ENCODE data around the gene DIDO1. TPM values are rescaled to one million over a fixed set of nuclear protein-coding genes. Genes with fewer than 3 reads are reported as not detected.

DIDO1 gene
- polyA plus RNA-seq, 2 of the 4 experiments (the other 2 are of a cell fraction): 12.6 to 14.8 TPM

GRCh38 chr20:62880935-62881661 is 45.2 kb downstream of the DIDO1 start:
- H3K4me1 ChIP-seq: peaks cover under 1% of the 10 kb centered on the region; the same call in 2 of the 3 replicates
- H3K9me3 ChIP-seq: no peaks in the 10 kb centered on the region
- ChIA-PET POLR2A (no interaction called here), CTCF (interaction anchor here (1.0 to 1.1 kb wide), 2 partner anchors 20 to 127 kb away, joined by 3 to 4 read pairs; no protein-coding TSS in a partner anchor)
- DNase-seq (ENCODE audit: low read depth in 1 of 2, low spot score in 1 of 2) (no peak), FAIRE-seq (no peak), ATAC-seq (no peak)
- no peak overlapping the region for H3K4me2 ChIP-seq
- no peak overlapping the region for H3K4me3 ChIP-seq
- WGBS (ENCODE audit: missing lambda C conversion rate): 95% methylated on average over 27 of the region's 45 CpGs
- TF ChIP-seq POLR2A (IDR thresholded peaks at IDR 0.05; ENCODE audit: low read length): no peak
- no peak for TF ChIP-seq POLR2AphosphoS2 (conservative IDR thresholded peaks at IDR 0.05; ENCODE audit: low read length)
- no peak for TF ChIP-seq ZNF302 (CRISPR knock-in tag; IDR thresholded peaks at IDR 0.05)
- TF ChIP-seq MAX (IDR thresholded peaks at IDR 0.05): no peak
- H3K27ac ChIP-seq: no peak overlapping the region

- FAIRE-seq: no peak
Measured at GRCh38 chr20:62880147-62880934, 46.0 kb downstream of the DIDO1 start.

GRCh38 chr20:62879275-62880146 is 46.8 kb downstream of the DIDO1 start:
- H3K4me1 ChIP-seq: peaks cover 11% of the 10 kb centered on the region
- ATAC-seq (no peak), DNase-seq (ENCODE audit: low read depth in 1 of 2, low spot score in 1 of 2) (no peak), FAIRE-seq (no peak)
- no peaks in the 10 kb centered on the region for H3K9me3 ChIP-seq
- POLR2A ChIA-PET: no interaction called here
- CTCF ChIA-PET: interaction anchor here (1.2 to 8.1 kb wide), 2 partner anchors 11 to 20 kb away, joined by 4 to 121 read pairs; no protein-coding TSS in a partner anchor
- H3K27ac ChIP-seq: no peak overlapping the region
- H3K4me2 ChIP-seq: no peak overlapping the region
- H3K4me3 ChIP-seq: no peak overlapping the region
- WGBS (ENCODE audit: missing lambda C conversion rate): 97% methylated on average over 75 of the region's 80 CpGs
- TF ChIP-seq E2F6 (IDR thresholded peaks at IDR 0.05; ENCODE audit: borderline replicate concordance, low read depth): no peak
- TF ChIP-seq EHF (CRISPR knock-in tag; IDR thresholded peaks at IDR 0.05): no peak
- no peak for TF ChIP-seq CHD4 (IDR thresholded peaks at IDR 0.05; ENCODE audit: borderline replicate concordance)
- no peak for TF ChIP-seq HMGXB4 (CRISPR knock-in tag; IDR thresholded peaks at IDR 0.05; ENCODE audit: borderline replicate concordance)
- no peak for TF ChIP-seq ATOH8 (CRISPR knock-in tag; IDR thresholded peaks at IDR 0.05; ENCODE audit: low read depth)
- no peak for TF ChIP-seq MAFK (IDR thresholded peaks at IDR 0.05; ENCODE audit: partially characterized antibody)

More at GRCh38 chr20:62880147-62880934, 46.0 kb downstream of the DIDO1 start:
- Histone ChIP-seq H3K4me1 (peaks cover 6% of the 10 kb centered on the region), H3K9me3 (no peaks in the 10 kb centered on the region), H3K4me2 (no peak overlapping the region), H3K4me3 (no peak overlapping the region), H3K27ac (no peak overlapping the region)
- ATAC-seq (no peak), DNase-seq (ENCODE audit: low read depth in 1 of 2, low spot score in 1 of 2) (no peak)
- TF ChIP-seq HES2 (IDR thresholded peaks at IDR 0.05): no peak
- TF ChIP-seq ZFP36 (IDR thresholded peaks at IDR 0.05; ENCODE audit: borderline replicate concordance, partially characterized antibody): no peak
- no peak for TF ChIP-seq FOXS1 (CRISPR knock-in tag; IDR thresholded peaks at IDR 0.05)
- TF ChIP-seq SREBF2 (IDR thresholded peaks at IDR 0.05): no peak
- TF ChIP-seq MAZ (IDR thresholded peaks at IDR 0.05; ENCODE audit: borderline replicate concordance, low read depth, low read length): no peak
- TF ChIP-seq HDAC2 (IDR thresholded peaks at IDR 0.05): no peak
- no peak for TF ChIP-seq KDM1A (IDR thresholded peaks at IDR 0.05; ENCODE audit: low read depth)
- TF ChIP-seq BCL3 (IDR thresholded peaks at IDR 0.05): no peak
- TF ChIP-seq EHF (CRISPR knock-in tag; IDR thresholded peaks at IDR 0.05): no peak
- no peak for TF ChIP-seq BHLHE40 (IDR thresholded peaks at IDR 0.05; ENCODE audit: low read depth, low read length)
- no peak for TF ChIP-seq HEYL (CRISPR knock-in tag; IDR thresholded peaks at IDR 0.05)
- no peak for TF ChIP-seq RAD21 (conservative IDR thresholded peaks at IDR 0.05 in 1 of 2, IDR thresholded peaks at IDR 0.05 in 1 of 2)
- no peak for TF ChIP-seq ATOH8 (CRISPR knock-in tag; IDR thresholded peaks at IDR 0.05; ENCODE audit: low read depth)
- TF ChIP-seq NFE2L2 (conservative IDR thresholded peaks at IDR 0.05; ENCODE audit: low read length): no peak
- ChIA-PET POLR2A (no interaction called here), CTCF (interaction anchor here (1.1 kb wide), 1 partner anchor 21 kb away, joined by 4 read pairs; no protein-coding TSS in a partner anchor)
- 95% methylated on average over 15 of the region's 37 CpGs for WGBS (ENCODE audit: missing lambda C conversion rate)

All from A549 (cell line).